H1 (cell line): ENCODE measurements around the gene TXN2. TPM values are rescaled to one million over a fixed set of nuclear protein-coding genes. Genes with fewer than 3 reads are reported as not detected.
"Not testable (repeated sequence)": the region's sequence is repeated elsewhere in the genome, so short reads cannot be mapped to it uniquely, and the experiment has no call there.

Source experiments
- CTCF ChIA-PET: fragments of 300-600 bp; sonication (Branson Sonifier 250); formaldehyde crosslinking; loops from one replicate; lab custom pipeline; 2021; ENCODE audit not compliant: partially characterized antibody; lab: Charles Lee
- POLR2A ChIA-PET: fragments of 300-600 bp; sonication (Branson Sonifier 250); formaldehyde crosslinking; loops from one replicate; lab custom pipeline; 2021; ENCODE audit warnings: inconsistent platforms; ENCODE audit not compliant: partially characterized antibody; lab: Charles Lee
- DNase-seq, 2 experiments: peaks; one replicate each; pipeline versions ENCODE4 v3.0.0 to v3.0.0-alpha.2; 2010 to 2022; ENCODE audit warnings: low spot score in 2 of 2, low read depth in 1 of 2, mixed read lengths in 1 of 2
- FAIRE-seq: peaks from 2 replicates; lab custom pipeline; 2011; peaks lifted over from hg19 to GRCh38; lab: Jason Lieb, UNC
- H2AFZ ChIP-seq: 2 replicates; pipeline ENCODE4 v1.8.1; 2012; ENCODE audit warnings: low read length, inconsistent platforms
- H2AK5ac ChIP-seq: 2 replicates; pipeline ENCODE4 v1.6.1; 2013; ENCODE audit warnings: low read depth, low read length
- H2BK120ac ChIP-seq: replicated peaks from 2 replicates; pipeline ENCODE3; 2013; ENCODE audit warnings: low read depth, low read length, inconsistent platforms
- H2BK12ac ChIP-seq: 2 replicates; pipeline ENCODE4 v1.6.1; 2013; ENCODE audit warnings: low read depth, low read length
- H2BK15ac ChIP-seq: 2 replicates; pipeline ENCODE4 v1.6.1; 2013; ENCODE audit warnings: low read length
- H2BK20ac ChIP-seq: 2 replicates; pipeline ENCODE4 v1.6.1; 2013; ENCODE audit warnings: low read length
- H2BK5ac ChIP-seq: 2 replicates; pipeline ENCODE4 v1.6.1; 2013; ENCODE audit warnings: low read depth, low read length
- H3K14ac ChIP-seq: 2 replicates; pipeline ENCODE4 v1.6.1; 2013; ENCODE audit warnings: inconsistent platforms; ENCODE audit not compliant: insufficient read length
- H3K18ac ChIP-seq: 2 replicates; pipeline ENCODE4 v1.6.1; 2013; ENCODE audit warnings: low read length; ENCODE audit errors: extremely low read depth
- H3K23ac ChIP-seq: 2 replicates; pipeline ENCODE4 v1.6.1; 2013; ENCODE audit warnings: inconsistent platforms; ENCODE audit not compliant: insufficient read length
- H3K23me2 ChIP-seq: 2 replicates; pipeline ENCODE4 v1.6.1; 2013; ENCODE audit warnings: low read depth, low read length
- H3K27ac ChIP-seq: 2 replicates; pipeline ENCODE4 v1.6.1; 2011; ENCODE audit warnings: low read depth, low read length, inconsistent platforms
- H3K27me3 ChIP-seq, 4 experiments: replicated peaks in 1 of 4; 1 replicate in 1 of 4; 2 replicates in 3 of 4; pipeline versions ENCODE4 v1.6.1 to v1.8.1; 2011 to 2013; ENCODE audit warnings: low read length in 3 of 4, mild to moderate bottlenecking in 3 of 4, inconsistent platforms in 2 of 4, mixed read lengths in 2 of 4, moderate library complexity in 1 of 4; ENCODE audit not compliant: control insufficient read depth in 3 of 4, insufficient read depth in 3 of 4; ENCODE audit errors: extremely low read depth in 1 of 4
- H3K36me3 ChIP-seq, 4 experiments: 2 replicates each; pipeline versions ENCODE4 v1.6.1 to v1.8.1; 2011 to 2013; ENCODE audit warnings: mild to moderate bottlenecking in 4 of 4, low read length in 3 of 4, moderate library complexity in 2 of 4, control low read depth in 1 of 4, inconsistent platforms in 1 of 4; ENCODE audit not compliant: insufficient read depth in 4 of 4, control insufficient read depth in 2 of 4
- H3K4ac ChIP-seq: replicated peaks from 2 replicates; pipeline ENCODE3; 2013; ENCODE audit warnings: low read length, low read depth, mixed read lengths, inconsistent platforms; ENCODE audit not compliant: insufficient read length
- H3K4me1 ChIP-seq, 4 experiments: replicated peaks in 1 of 4; 1 replicate in 1 of 4; 2 replicates in 3 of 4; pipeline versions ENCODE4 v1.6.1 to v1.8.1; 2011 to 2013; ENCODE audit warnings: low read length in 3 of 4, inconsistent platforms in 2 of 4, mixed read lengths in 1 of 4; ENCODE audit not compliant: insufficient read depth in 4 of 4, control insufficient read depth in 3 of 4
- H3K4me2 ChIP-seq, 2 experiments: 2 replicates each; pipeline versions ENCODE4 v1.6.1 to v1.8.1; 2011 to 2013; ENCODE audit warnings: low read depth in 2 of 2, low read length in 2 of 2, control low read depth in 1 of 2, inconsistent platforms in 1 of 2, mild to moderate bottlenecking in 1 of 2; ENCODE audit not compliant: insufficient read depth in 1 of 2
- H3K4me3 ChIP-seq, 4 experiments: fragments of 200-600, 300-600 bp in 1 of 4; sonication (generic), shearing (Covaris generic), sonication (Bioruptor Twin) in 1 of 4; 2 replicates each; pipeline versions ENCODE4 v1.5.1 to v1.8.1; 2011 to 2016; ENCODE audit warnings: low read length in 4 of 4, low read depth in 3 of 4, control low read depth in 2 of 4, inconsistent platforms in 2 of 4, mild to moderate bottlenecking in 2 of 4, mixed read lengths in 1 of 4, moderate library complexity in 1 of 4; ENCODE audit not compliant: insufficient read depth in 2 of 4; ENCODE audit errors: extremely low read depth in 1 of 4
- H3K56ac ChIP-seq: replicated peaks from 2 replicates; pipeline ENCODE3; 2013; ENCODE audit warnings: low read depth, mild to moderate bottlenecking, mixed read lengths, low read length, inconsistent platforms; ENCODE audit not compliant: insufficient read length
- H3K79me1 ChIP-seq: 2 replicates; pipeline ENCODE4 v1.6.1; 2013; ENCODE audit warnings: low read depth, low read length, control low read depth
- H3K79me2 ChIP-seq, 2 experiments: 2 replicates each; pipeline versions ENCODE4 v1.6.1 to v1.8.1; 2012 to 2013; ENCODE audit warnings: low read length in 2 of 2, mild to moderate bottlenecking in 2 of 2, inconsistent platforms in 1 of 2; ENCODE audit not compliant: insufficient read depth in 2 of 2, control insufficient read depth in 1 of 2
- H3K9ac ChIP-seq, 4 experiments: replicated peaks in 1 of 4; 1 replicate in 1 of 4; 2 replicates in 3 of 4; pipeline versions ENCODE4 v1.6.1 to v1.8.1; 2011 to 2013; ENCODE audit warnings: low read depth in 3 of 4, low read length in 3 of 4, control low read depth in 2 of 4, mild to moderate bottlenecking in 2 of 4, moderate library complexity in 2 of 4, inconsistent platforms in 1 of 4; ENCODE audit errors: extremely low read depth in 1 of 4
- H3K9me3 ChIP-seq, 2 experiments: 2 replicates each; pipeline versions ENCODE4 v1.6.1 to v1.8.1; 2012 to 2013; ENCODE audit warnings: mild to moderate bottlenecking in 2 of 2, moderate library complexity in 2 of 2, control low read depth in 1 of 2, inconsistent platforms in 1 of 2, low read depth in 1 of 2, low read length in 1 of 2, mixed read lengths in 1 of 2; ENCODE audit not compliant: insufficient read depth in 2 of 2
- H4K20me1 ChIP-seq, 2 experiments: replicated peaks in 1 of 2; 2 replicates each; pipeline versions ENCODE3 to v1.8.1; 2011 to 2013; ENCODE audit warnings: inconsistent platforms in 2 of 2, low read length in 2 of 2, mild to moderate bottlenecking in 1 of 2; ENCODE audit not compliant: insufficient read depth in 2 of 2, control insufficient read depth in 1 of 2
- H4K5ac ChIP-seq: 2 replicates; pipeline ENCODE4 v1.6.1; 2013; ENCODE audit warnings: low read length, low read depth, mixed read lengths, inconsistent platforms; ENCODE audit not compliant: insufficient read length
- H4K8ac ChIP-seq: 2 replicates; pipeline ENCODE4 v1.8.0; 2013; ENCODE audit warnings: mild to moderate bottlenecking, moderate library complexity, low read length, inconsistent platforms; ENCODE audit not compliant: insufficient read depth; ENCODE audit errors: extremely low read depth
- H4K91ac ChIP-seq: replicated peaks from 2 replicates; pipeline ENCODE3; 2013; ENCODE audit warnings: low read length, mixed read lengths, inconsistent platforms; ENCODE audit not compliant: insufficient read length
- CTBP2 ChIP-seq: IDR thresholded peaks from 2 replicates; pipeline ENCODE4 v1.7.0; 2011; ENCODE audit warnings: borderline replicate concordance, mild to moderate bottlenecking, moderate library complexity, mixed read lengths, low read length; ENCODE audit not compliant: insufficient read depth, insufficient read length
- EP300 ChIP-seq, 2 experiments: IDR thresholded peaks; 1 replicate in 1 of 2; 2 replicates in 1 of 2; pipeline ENCODE4 v1.6.1; 2011 to 2012; ENCODE audit warnings: low read depth in 2 of 2, low read length in 2 of 2, mild to moderate bottlenecking in 2 of 2, borderline replicate concordance in 1 of 2, inconsistent platforms in 1 of 2, moderate library complexity in 1 of 2
- FOSL1 ChIP-seq: IDR thresholded peaks from 2 replicates; pipeline ENCODE4 v1.6.1; 2011; ENCODE audit warnings: mild to moderate bottlenecking, low read depth, low read length, moderate library complexity; ENCODE audit not compliant: insufficient read depth
- GTF2F1 ChIP-seq: IDR thresholded peaks from 2 replicates; pipeline ENCODE4 v1.6.1; 2012; ENCODE audit warnings: low read depth, low read length, improper control_type of control experiment, borderline replicate concordance
- KDM1A ChIP-seq: fragments of 200-600, 300-600 bp; sonication (generic); IDR thresholded peaks from 2 replicates; pipeline ENCODE4 v1.7.1; 2016; ENCODE audit warnings: mild to moderate bottlenecking, low read length, borderline replicate concordance
- NRF1 ChIP-seq: IDR thresholded peaks from 2 replicates; pipeline ENCODE4 v1.6.1; 2011; ENCODE audit warnings: mild to moderate bottlenecking, low read depth, low read length, improper control_type of control experiment
- RBBP5 ChIP-seq: IDR thresholded peaks from 2 replicates; pipeline ENCODE4 v1.7.1; 2012; ENCODE audit warnings: low read depth, mild to moderate bottlenecking, inconsistent platforms, low read length, moderate library complexity, borderline replicate concordance
- SIRT6 ChIP-seq: IDR thresholded peaks from one replicate; pipeline ENCODE4 v1.7.1; 2012; ENCODE audit warnings: low read length, inconsistent platforms
- SP4 ChIP-seq: IDR thresholded peaks from 2 replicates; pipeline ENCODE4 v1.6.1; 2012; ENCODE audit warnings: low read length, inconsistent platforms
- TBP ChIP-seq: IDR thresholded peaks from 2 replicates; pipeline ENCODE4 v1.6.1; 2011; ENCODE audit warnings: low read depth, low read length, improper control_type of control experiment
- WGBS, 2 experiments: shearing (Covaris generic) in 1 of 2; methylation state at CpG; one replicate each; pipeline versions ENCODE4 v1.1.6 to v1.1.7; 2013 to 2015; ENCODE audit warnings: low lambda C conversion rate in 2 of 2, mixed read lengths in 2 of 2, inconsistent platforms in 1 of 2, low coverage in 1 of 2, missing lambda C conversion rate in 1 of 2; ENCODE audit not compliant: insufficient replicate concordance in 2 of 2, insufficient coverage in 1 of 2, insufficient read length in 1 of 2; ENCODE audit errors: extremely low coverage in 1 of 2, missing lambda C conversion rate in 1 of 2; 5-methylcytosine and 5-hydroxymethylcytosine counted together
- polyA plus RNA-seq, 7 experiments: library from polyadenylated mRNA; depleted of rRNA in 3 of 7; stranded (reverse) in 5 of 7; unstranded in 2 of 7; fragments of >200 nt in 5 of 7; fragments of 200-250 nt in 2 of 7; gene quantifications; 1 replicate in 5 of 7; 2 replicates in 1 of 7; 4 replicates in 1 of 7; pipeline versions ENCODE4 v1.2.1 to v1.2.3, GENCODE V29; 2011 to 2013; ENCODE audit warnings: missing spikeins in 2 of 7, mixed read lengths in 2 of 7
- total RNA-seq: library from RNA; stranded (reverse); fragmentation: NEBNext Ultra II Directional; extraction: Animal tissue kit (Norgen Biotek cat#: 25700); gene quantifications from 2 replicates; pipeline ENCODE4 v1.2.1, GENCODE V29; 2021

Gene TXN2
- total and polyA plus RNA-seq, 2 of the 8 experiments (the other 6 are each of a cell fraction or from before 2014, with no cell fraction given): 47.5 to 116 TPM

GRCh38 chr22:36453855-36454378 lies 27.5 kb downstream of the TXN2 start (continued):
- TF ChIP-seq RBBP5 (no peak), SP4 (no peak), SIRT6 (no peak), TBP (no peak), GTF2F1 (no peak), EP300 (IDR thresholded peaks at IDR 0.05; ENCODE audit: borderline replicate concordance in 1 of 2, low read depth in 2 of 2, low read length in 2 of 2) (no peak), KDM1A (no peak), CTBP2 (no peak), NRF1 (no peak), FOSL1 (no peak)

DNA sequence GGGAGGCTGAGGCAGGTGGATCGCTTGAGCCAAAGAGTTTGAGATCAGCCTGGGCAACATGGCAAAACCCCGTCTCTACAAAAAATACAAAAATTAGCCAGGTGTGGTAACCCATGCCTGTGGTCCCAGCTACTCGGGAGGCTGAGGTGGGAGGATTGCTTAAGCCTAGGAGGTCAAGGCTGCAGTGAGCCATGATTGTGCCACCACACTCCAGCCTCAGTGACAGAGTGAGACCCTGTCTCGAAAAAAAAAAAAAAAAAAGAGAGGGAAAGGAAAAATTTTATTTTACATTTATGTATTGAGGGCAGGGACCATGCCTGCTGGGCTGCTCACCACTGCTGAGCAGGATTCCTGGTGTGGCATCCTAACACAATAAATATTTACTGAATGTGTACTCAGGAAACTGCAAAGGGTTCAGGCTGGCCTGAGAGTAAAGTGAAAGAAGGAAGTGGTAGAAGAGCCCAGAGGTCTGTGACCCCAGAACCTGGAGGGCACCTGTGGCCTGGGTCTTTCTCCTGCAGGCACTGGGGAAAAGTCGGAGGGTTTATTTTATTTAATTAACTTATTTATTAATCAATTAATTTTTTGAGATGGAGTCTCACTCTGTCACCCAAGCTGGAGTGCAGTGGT lies 28.3 kb downstream of the TXN2 start:
- H3K56ac ChIP-seq, H3K36me3 ChIP-seq, H2BK20ac ChIP-seq, H3K27me3 ChIP-seq, H4K5ac ChIP-seq, H2AFZ ChIP-seq, H3K4me2 ChIP-seq, H3K9ac ChIP-seq, H3K79me1 ChIP-seq, H4K8ac ChIP-seq, H2BK15ac ChIP-seq, H4K91ac ChIP-seq, H3K14ac ChIP-seq, FAIRE-seq, H3K79me2 ChIP-seq, H2BK5ac ChIP-seq, H3K27ac ChIP-seq, H3K23me2 ChIP-seq, H3K4ac ChIP-seq, DNase-seq, H4K20me1 ChIP-seq, H3K23ac ChIP-seq, H3K9me3 ChIP-seq, H3K18ac ChIP-seq, H3K4me3 ChIP-seq, H2BK120ac ChIP-seq, H2AK5ac ChIP-seq: not testable (repeated sequence)
- ChIA-PET POLR2A (interaction anchor here (0.8 to 1.4 kb wide), 2 partner anchors 11 to 43 kb away, joined by 3 to 4 read pairs; no protein-coding TSS in a partner anchor), CTCF (interaction anchor here (0.7 to 2.0 kb wide), 3 partner anchors 21 to 192 kb away, joined by 3 to 5 read pairs (median 3); no protein-coding TSS in a partner anchor)
- Histone ChIP-seq H3K4me1 (peaks cover 5 to 19% (median 8%) of the 10 kb centered on the region in 4 experiments), H2BK12ac (0 out of 2 replicates have a peak overlapping the region, but pooled peaks have one; percentile 17)
- 87% methylated on average over 4 of the region's 5 CpGs; no CpG with 5 or more reads in 1 of the 2 experiments for WGBS, 2 experiments
